Stimulated activated CD8-positive, alpha-beta memory T cell treated with anti-CD3 and anti-CD28 coated beads, Interleukin-4, amount 100 ng/mL, for 48 hours (primary cell): ENCODE measurements around the gene MDM1.

Experiments used
- DNase-seq: peaks from one replicate; pipeline ENCODE4 v3.0.0-alpha.2; 2020

MDM1 gene

DNA sequence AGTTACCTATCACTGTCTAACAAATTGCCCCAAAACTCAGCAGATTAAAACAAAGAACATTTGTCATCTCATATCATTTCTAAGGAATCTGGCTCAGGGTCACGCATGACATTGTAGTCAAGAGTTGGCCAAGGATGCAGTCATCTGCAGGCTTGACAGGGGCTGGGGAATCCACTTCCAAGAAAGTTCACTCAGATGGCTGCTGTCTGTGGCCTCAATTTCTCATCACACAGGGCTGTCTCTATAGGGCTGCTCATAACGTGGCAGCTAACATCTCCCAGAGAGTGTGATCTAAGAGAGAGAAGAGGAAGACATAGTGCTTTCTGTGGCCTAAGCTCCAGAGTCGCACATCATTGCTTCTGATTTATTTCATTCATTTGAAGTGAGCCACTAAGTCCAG lies 61.8 kb downstream of the MDM1 start:
- DNase-seq, result no peak

DNA sequence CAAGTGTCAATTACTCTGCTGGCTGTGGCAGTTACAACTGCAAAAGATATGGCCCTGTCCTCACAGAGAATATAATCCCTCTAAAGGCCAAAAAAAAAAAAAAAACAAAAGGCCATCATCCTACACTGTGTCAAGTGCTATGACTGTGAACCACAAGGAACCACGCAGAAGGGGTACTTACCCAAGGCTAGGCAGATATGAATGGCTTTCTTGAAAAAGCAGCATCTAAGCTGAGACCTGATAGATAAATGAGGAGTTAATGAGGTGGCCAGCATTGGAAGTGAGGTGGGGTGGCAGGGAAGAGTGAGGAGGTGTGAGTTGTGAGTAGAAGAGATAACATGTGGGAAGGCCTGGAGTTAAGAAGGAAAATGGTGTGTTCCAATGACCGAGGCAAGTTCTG lies 62.4 kb downstream of the MDM1 start:
- no peak for DNase-seq

DNA sequence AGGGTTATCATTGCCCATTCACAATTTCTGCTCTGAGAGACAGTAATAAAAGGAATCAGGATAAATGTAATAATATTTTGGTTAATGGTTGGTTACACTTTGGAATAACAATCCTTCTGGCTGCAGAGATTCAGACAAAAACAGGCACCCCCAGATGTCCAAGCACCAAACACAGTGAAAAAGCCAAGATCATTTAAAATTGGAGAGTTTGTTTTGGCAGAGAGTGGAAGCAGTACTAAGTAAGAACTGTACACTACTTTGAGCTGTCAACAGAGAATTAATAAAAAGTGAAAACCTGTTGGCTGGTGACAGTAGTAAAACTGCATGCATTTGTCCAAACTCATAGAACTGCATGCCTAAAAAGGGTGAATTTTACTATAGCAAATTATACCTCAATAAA lies 63.2 kb downstream of the MDM1 start:
- no peak for DNase-seq

DNA sequence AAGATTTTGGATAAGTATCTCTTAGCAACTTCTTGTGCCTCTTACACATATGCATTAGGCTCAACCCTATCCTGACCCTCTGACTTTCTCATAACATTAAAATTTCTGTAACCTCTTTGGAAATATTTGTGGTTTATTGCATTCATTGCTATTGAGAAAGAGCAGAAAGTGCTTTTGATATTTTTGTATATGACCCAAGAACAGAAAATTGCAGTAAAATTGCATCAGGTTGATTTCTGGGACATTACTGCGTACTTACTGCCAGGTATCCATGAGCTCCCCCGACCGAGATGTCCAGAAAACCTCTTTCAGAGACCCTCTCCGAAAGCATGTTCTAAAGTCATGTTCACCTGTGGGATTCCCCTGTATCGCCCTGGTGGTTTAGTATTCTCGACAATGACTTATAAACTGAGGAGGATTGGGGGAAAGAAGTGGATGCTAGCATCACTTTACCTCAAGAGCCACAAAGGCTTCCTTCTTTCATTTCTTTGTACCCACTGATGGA lies 64.2 kb downstream of the MDM1 start:
- DNase-seq, result no peak

DNA sequence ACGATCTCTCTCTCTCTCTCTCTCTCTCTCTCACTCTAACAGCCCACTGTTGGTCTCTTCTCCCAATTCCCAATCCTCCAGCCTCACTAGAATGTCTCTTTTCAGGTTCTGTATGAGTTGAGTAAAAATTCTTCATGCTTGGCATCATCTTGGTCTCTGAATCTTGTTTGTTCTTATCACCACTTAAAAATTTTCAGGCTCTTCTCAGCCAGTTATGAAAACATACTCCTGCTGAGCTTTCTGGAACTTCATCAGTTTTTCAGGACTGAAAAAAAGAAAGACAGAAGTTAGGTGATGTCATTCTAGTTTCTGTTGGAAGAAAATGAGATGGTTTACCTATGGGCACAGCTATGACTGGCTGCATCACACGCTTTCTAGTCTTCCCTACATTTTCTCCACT lies 67.3 kb downstream of the MDM1 start:
- no peak for DNase-seq

DNA sequence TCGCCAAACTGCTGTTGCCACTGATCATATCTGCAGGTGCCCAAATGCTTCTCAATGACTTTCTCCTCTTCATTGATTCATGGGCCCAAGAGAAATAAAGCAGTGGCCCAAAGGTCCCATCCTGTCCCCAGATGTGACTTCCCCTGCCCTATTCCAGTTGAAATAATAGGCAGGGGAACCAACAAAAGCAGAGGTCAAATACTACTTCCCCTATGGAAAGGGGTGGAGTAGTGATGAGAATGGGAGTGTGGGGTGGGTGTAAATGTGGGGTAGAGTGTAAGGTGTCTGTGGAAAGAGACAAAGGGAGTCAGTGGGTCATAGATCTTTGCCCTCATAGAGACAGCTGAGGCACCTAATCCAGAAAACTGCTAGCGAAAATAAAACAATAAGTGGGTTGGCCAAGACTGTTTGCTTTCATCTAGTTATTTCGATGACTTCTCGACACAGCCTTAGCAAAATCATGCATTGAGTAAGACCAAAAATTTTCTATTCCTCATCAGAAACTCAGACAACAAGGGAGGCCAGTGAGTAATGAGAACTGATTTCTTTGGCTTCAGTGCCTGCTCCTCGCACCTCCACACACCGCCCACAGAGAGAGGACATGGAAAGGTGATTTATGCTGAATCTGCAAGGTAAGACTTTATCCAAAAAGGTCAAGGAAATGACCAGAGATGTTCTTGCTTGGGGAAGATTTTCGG lies 67.9 kb downstream of the MDM1 start:
- DNase-seq, result no peak

DNA sequence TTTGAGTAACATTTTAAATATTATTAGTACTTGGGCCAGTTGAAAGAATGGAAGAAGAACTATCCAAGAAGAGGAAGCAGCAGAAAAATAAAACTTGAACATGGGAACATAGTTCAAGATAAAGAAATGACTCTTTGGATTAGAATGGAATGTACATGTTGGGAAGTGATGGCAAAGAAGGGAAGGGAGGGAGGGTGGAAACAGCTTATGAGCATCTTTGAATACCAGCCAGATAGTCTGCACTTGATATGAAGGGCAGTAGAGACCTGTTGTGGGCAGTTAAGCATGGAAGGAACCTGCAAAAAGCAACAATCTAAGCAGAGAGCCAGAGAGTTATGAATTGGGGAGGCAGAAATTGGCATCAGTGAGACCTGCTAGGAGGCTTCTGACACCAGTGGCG lies 68.8 kb downstream of the MDM1 start:
- DNase-seq, result no peak

DNA sequence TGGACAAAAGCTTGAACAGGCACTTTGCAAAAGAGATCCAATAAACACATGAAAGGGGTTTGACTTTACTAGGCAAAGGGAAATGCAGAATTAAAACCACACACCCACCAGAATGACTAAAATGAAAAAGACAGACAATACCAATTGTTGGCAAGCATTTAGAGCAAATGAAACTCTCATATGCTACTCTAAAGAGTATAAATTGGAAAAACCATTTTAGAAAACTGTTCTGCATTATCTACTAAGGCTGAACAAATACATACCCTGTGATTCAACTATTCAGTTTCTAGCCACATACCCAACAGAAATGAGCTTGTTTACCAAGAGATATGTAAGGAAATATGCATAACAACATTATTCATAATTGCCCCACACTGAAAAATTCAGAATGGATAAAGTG lies 70.3 kb downstream of the MDM1 start:
- no peak for DNase-seq

DNA sequence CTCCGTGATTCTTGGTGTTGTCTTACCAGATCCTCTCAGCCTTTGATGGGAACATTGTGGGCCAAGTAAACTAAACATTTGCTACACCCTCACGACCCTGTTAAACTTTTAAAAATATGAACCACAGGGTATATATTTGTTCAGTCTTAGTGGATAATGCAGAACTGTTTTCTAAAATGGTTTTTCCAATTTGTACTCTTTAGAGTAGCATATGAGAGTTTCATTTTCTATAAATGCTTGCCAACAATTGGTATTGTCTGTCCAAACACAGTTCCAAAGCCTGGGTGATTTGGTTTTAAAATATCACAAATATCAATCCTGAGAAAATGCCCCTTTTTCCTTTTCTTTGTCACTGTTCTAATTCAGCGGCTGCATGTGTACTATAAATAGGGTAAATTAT lies 72.0 kb downstream of the MDM1 start:
- DNase-seq, result no peak

DNA sequence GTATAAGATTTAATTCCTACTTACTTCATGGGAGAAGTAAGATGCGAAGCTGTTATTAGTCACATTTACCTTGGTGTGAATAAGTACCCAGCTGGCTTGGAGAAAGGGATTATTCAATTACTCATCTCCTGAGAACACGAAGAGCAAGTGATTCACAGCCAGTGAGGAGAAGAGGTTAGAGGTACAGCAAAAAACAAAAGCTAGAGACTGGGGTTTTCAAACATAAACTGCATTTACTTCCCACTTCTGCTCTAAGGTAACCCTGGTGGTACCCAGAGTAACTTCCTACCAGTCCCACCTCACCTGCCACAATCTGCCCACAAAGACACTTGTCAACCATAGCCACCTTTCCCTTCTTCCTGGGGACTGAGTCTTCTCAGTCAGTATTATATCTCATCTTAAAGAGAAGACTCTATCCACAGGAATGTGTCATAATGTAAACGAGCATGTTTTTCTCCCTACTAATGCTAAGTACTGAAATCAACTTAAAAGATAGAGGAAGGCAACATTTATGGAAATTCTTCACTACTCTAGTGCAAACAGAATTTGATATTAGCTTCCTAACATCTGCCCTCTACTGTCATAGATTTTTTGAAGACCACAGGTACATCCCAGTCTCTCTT lies 72.7 kb downstream of the MDM1 start:
- DNase-seq, result peak; percentile 67

DNA sequence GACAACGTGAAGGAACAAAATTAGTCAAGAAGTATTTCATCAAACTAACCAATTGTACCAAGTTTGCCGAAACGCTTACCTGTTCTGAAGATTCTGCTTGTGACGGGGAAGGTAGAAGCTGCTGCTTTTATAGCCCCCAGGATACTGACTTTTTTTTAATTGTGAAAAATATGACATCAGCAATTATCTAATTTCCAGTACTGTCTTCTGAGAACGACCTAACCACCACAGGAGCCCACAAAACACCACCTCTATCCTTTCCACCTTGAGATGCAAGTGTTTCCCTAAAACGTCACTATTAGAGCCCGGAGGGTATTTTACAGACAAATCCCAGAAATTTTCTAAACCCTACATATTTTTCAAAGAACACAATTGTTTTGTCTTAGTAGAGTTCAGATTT lies 78.7 kb downstream of the MDM1 start, which contains the start of gene IL22:
TSS of gene IL22 (minus strand) at position 101 of the 400 bp plus-strand sequence. CDS start 156 bp downstream, outside the sequence.
- DNase-seq, result no peak

DNA sequence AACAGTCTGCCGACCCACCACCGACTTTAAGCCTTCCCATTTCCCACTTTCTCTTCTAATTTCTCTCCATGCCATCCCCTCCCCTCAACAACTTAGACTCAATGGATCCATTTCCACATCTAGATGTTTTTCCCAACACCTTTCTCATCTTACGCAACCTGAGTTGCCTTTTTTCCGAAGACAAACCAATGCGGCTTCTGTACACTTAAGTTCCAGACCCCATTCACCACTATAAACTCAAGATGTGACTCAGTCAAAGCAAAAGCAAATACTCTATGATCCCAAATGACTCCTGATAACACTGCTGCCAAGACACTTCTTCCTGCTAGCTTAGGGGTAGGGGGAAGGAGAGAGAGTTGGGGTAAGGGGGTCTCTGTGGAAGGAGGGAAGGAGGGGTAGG lies 80.1 kb downstream of the MDM1 start:
- DNase-seq, result no peak

DNA sequence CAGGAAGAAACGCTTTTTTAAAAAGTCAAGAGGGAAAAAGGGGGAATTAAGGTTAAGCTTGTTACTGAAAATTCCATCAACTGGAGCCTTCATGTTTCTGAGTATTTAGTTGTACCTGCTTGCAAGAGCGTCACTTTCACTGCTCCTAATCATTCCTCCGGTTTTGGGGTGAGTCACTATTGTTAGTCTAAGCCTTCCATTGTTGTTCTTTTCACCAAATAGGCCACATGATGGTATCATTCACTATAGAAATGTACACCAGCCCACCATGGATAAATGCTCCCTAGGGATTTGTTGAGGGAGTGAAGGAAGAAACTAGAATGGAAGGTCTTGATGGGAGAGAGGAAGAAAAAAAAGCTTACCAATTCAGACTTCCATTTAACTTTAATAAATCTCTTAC lies 81.7 kb downstream of the MDM1 start:
- no peak for DNase-seq

DNA sequence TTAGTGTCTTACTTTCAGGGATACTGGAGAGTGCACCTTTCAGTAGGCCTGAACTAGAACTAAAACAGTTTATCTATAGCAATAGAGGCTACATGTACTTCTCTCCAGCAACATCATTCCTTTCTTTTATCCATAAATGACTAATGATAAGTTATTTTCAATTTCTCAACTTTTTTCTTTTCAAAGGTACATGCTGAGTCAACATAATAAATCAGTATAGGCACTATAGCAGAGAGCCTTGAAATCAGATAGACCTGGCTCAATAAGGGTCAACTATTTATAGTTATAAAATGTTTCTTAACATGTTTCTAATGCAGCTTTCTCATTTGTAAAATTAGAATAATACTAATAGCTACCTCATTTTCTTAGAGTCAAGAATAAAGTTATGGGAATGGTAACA lies 84.4 kb downstream of the MDM1 start:
- DNase-seq, result no peak

DNA sequence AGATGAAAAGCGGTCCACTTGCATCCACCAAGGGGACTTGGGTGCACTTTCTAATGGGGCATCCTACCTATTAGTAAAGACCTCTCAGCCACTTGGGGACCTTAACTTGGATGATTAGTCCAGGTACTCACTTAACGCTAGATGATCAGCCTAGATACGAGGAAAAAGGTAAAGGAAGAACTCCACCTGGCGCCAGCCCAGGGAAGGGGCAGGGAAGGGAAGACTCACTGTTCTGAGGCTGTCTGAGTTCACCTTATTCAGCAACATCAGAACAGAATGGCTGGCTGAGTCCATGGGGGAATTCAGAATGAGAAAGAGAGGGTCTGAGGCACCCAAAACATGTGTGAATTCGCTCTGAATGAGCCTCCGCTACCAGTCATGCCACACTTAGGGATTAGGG lies 85.8 kb downstream of the MDM1 start:
- no peak for DNase-seq

DNA sequence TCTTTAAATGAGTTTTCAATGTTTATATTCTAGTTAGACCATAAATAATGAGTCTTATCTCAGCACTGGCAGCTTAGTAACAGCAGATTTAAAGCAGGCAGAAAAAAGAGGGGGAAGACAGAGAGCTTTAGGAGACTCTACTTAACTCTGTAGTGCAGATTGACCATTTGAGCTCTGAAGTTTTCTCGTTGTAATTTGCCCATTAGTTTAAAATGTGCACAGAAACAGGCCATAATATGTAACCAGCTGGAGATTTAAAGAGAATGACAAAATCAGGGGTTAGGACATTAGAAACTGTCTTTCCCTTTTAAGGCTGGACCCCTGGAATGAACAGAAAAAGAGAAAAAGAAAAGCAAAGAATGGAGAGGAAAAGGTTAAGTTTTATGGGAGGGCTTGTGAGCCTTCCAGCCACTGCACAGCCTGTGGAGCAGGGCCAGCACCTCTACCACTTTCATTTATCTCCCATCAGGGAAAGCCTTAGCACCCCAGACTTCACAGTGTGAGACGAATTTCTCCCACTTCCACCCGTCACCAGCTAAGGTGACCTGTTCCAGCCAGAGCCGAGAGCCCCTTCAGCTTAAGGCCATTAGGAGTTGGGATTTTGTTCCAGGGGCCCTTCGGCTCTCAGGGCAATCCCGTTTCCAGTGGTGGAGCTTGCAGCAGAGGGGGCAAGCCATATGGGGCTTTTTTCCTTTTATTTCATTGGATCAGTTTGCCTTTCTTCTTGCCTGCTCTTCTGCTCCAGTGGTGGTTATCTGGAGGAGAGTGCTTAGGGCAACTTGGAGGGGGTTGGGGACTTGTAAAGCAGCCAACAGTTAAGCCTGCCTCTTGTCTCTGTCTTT lies 86.8 kb downstream of the MDM1 start:
- DNase-seq, result no peak
